Liver (tissue), 9 donors: ENCODE measurements around the gene MTF1. TPM values are rescaled to one million over a fixed set of nuclear protein-coding genes. Genes with fewer than 3 reads are reported as not detected.
A peak's percentile ranks its signal among the peaks of the same experiment; 100 is the strongest.

Experiments
- DNase-seq: peaks from one replicate; pipeline ENCODE4 v3.0.0-alpha.2; 2017; ENCODE audit warnings: low spot score
- H3K27ac ChIP-seq, 2 donors: one replicate each; pipeline ENCODE4 v1.7.0; 2013; ENCODE audit warnings: inconsistent platforms in 2 of 2, low read length in 2 of 2, control low read depth in 1 of 2, low read depth in 1 of 2, mild to moderate bottlenecking in 1 of 2
- H3K27me3 ChIP-seq, 4 donors: one replicate each; pipeline versions ENCODE4 v1.6.1 to v1.7.0; 2013; ENCODE audit warnings: low read length in 3 of 4, inconsistent platforms in 1 of 4, mild to moderate bottlenecking in 1 of 4, moderate library complexity in 1 of 4; ENCODE audit not compliant: control insufficient read depth in 4 of 4, insufficient read depth in 4 of 4
- H3K36me3 ChIP-seq, 4 donors: one replicate each; pipeline versions ENCODE4 v1.6.1 to v1.7.0; 2013; ENCODE audit warnings: low read length in 3 of 4, mild to moderate bottlenecking in 3 of 4, low read depth in 1 of 4, moderate library complexity in 1 of 4; ENCODE audit not compliant: control insufficient read depth in 4 of 4, insufficient read depth in 3 of 4
- H3K4me1 ChIP-seq, 4 donors: one replicate each; pipeline versions ENCODE4 v1.6.1 to v1.7.0; 2013; ENCODE audit warnings: low read length in 3 of 4, mild to moderate bottlenecking in 3 of 4, moderate library complexity in 1 of 4; ENCODE audit not compliant: control insufficient read depth in 4 of 4, insufficient read depth in 4 of 4
- H3K4me3 ChIP-seq, 3 donors: one replicate each; pipeline versions ENCODE4 v1.6.1 to v1.7.0; 2013; ENCODE audit warnings: low read length in 3 of 3, control low read depth in 1 of 3, low read depth in 1 of 3, mild to moderate bottlenecking in 1 of 3
- H3K9ac ChIP-seq, 2 donors: one replicate each; pipeline ENCODE4 v1.7.0; 2013; ENCODE audit warnings: low read length in 2 of 2, mild to moderate bottlenecking in 2 of 2, moderate library complexity in 2 of 2, control low read depth in 1 of 2, low read depth in 1 of 2
- H3K9me3 ChIP-seq, 4 donors: one replicate each; pipeline versions ENCODE4 v1.6.1 to v1.7.0; 2013; ENCODE audit warnings: low read length in 3 of 4; ENCODE audit not compliant: control insufficient read depth in 4 of 4
- ATF3 ChIP-seq: IDR thresholded peaks from 2 replicates; pipeline ENCODE4 v1.6.1; 2016; ENCODE audit warnings: antibody characterized with exemption
- EGR1 ChIP-seq, 2 donors: IDR thresholded peaks; 2 replicates each; pipeline ENCODE4 v1.6.1; 2016 to 2018; ENCODE audit warnings: antibody characterized with exemption in 2 of 2, low read depth in 2 of 2
- FOXA2 ChIP-seq: IDR thresholded peaks from 2 replicates; pipeline ENCODE4 v1.6.1; 2016; ENCODE audit warnings: antibody characterized with exemption
- GABPA ChIP-seq, 2 donors: IDR thresholded peaks in 1 of 2; conservative IDR thresholded peaks in 1 of 2; 2 replicates each; pipeline ENCODE4 v1.6.1; 2016; ENCODE audit warnings: antibody characterized with exemption in 2 of 2, mild to moderate bottlenecking in 1 of 2, moderate library complexity in 1 of 2
- HNF4A ChIP-seq, 2 donors: conservative IDR thresholded peaks; 2 replicates each; pipeline ENCODE4 v1.6.1; 2016; ENCODE audit warnings: antibody characterized with exemption in 2 of 2, mild to moderate bottlenecking in 2 of 2
- HNF4G ChIP-seq: IDR thresholded peaks from 2 replicates; pipeline ENCODE4 v1.6.1; 2016; ENCODE audit warnings: antibody characterized with exemption
- JUND ChIP-seq, 2 donors: IDR thresholded peaks; 2 replicates each; pipeline ENCODE4 v1.6.1; 2016; ENCODE audit warnings: antibody characterized with exemption in 2 of 2
- NR2F2 ChIP-seq: IDR thresholded peaks from 2 replicates; pipeline ENCODE4 v1.6.1; 2016; ENCODE audit warnings: antibody characterized with exemption
- RAD21 ChIP-seq, 2 donors: IDR thresholded peaks; 2 replicates each; pipeline ENCODE4 v1.6.1; 2016; ENCODE audit warnings: antibody characterized with exemption in 2 of 2, mild to moderate bottlenecking in 2 of 2
- RXRA ChIP-seq, 2 donors: IDR thresholded peaks; 2 replicates each; pipeline ENCODE4 v1.6.1; 2017 to 2018; ENCODE audit warnings: antibody characterized with exemption in 2 of 2, mild to moderate bottlenecking in 1 of 2
- TAF1 ChIP-seq: conservative IDR thresholded peaks from 2 replicates; pipeline ENCODE4 v1.6.1; 2016; ENCODE audit warnings: antibody characterized with exemption, mild to moderate bottlenecking
- WGBS: extraction: QIAGEN DNeasy Blood & Tissue Kit; methylation state at CpG from one replicate; pipeline ENCODE4 v1.1.7; 2013; 5-methylcytosine and 5-hydroxymethylcytosine counted together
- polyA plus RNA-seq, 2 donors: library from polyadenylated mRNA; stranded (reverse) in 1 of 2; unstranded in 1 of 2; fragments of 200-250 nt in 1 of 2; fragments of >200 nt in 1 of 2; fragmentation: Nextera tagmentation in 1 of 2; extraction: Ambion mirVana in 1 of 2; gene quantifications; one replicate each; pipeline versions ENCODE4 v1.2.1 to v1.2.3, GENCODE V29; 2013 to 2015
- total RNA-seq, 2 donors: library from RNA; depleted of rRNA; stranded (reverse); fragments of >200 nt; gene quantifications; one replicate each; pipeline ENCODE4 v1.2.3, GENCODE V29; 2014
- TF ChIP-seq, protein P1 (sequence below): IDR thresholded peaks from 2 replicates; pipeline ENCODE4 v1.6.1; 2016; ENCODE audit warnings: antibody characterized with exemption, mild to moderate bottlenecking
- donor health status: healthy.
- donor health status: healthy.
- donor health status: healthy.
- donor health status: healthy.
- donor health status: healthy.

The MTF1 gene
- total and polyA plus RNA-seq, 4 donors = 2.3 to 3.3 (median 3.0) TPM

GRCh38 chr1:37795340-37796125, 63.9 kb downstream of the MTF1 start:
- H3K36me3 ChIP-seq = peaks cover 0 to 16% (median 7%) of the 10 kb centered on the region in 4 donors
- DNase-seq = peak; percentile 67
- TF ChIP-seq RAD21 (IDR thresholded peaks at IDR 0.05) (no peak), GABPA (IDR thresholded peaks at IDR 0.05 in 1 of 2, conservative IDR thresholded peaks at IDR 0.05 in 1 of 2) (peak in 1 of 2 donors; percentile 33)
- TF ChIP-seq, protein P1, sequence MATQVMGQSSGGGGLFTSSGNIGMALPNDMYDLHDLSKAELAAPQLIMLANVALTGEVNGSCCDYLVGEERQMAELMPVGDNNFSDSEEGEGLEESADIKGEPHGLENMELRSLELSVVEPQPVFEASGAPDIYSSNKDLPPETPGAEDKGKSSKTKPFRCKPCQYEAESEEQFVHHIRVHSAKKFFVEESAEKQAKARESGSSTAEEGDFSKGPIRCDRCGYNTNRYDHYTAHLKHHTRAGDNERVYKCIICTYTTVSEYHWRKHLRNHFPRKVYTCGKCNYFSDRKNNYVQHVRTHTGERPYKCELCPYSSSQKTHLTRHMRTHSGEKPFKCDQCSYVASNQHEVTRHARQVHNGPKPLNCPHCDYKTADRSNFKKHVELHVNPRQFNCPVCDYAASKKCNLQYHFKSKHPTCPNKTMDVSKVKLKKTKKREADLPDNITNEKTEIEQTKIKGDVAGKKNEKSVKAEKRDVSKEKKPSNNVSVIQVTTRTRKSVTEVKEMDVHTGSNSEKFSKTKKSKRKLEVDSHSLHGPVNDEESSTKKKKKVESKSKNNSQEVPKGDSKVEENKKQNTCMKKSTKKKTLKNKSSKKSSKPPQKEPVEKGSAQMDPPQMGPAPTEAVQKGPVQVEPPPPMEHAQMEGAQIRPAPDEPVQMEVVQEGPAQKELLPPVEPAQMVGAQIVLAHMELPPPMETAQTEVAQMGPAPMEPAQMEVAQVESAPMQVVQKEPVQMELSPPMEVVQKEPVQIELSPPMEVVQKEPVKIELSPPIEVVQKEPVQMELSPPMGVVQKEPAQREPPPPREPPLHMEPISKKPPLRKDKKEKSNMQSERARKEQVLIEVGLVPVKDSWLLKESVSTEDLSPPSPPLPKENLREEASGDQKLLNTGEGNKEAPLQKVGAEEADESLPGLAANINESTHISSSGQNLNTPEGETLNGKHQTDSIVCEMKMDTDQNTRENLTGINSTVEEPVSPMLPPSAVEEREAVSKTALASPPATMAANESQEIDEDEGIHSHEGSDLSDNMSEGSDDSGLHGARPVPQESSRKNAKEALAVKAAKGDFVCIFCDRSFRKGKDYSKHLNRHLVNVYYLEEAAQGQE = peak; percentile 100
- H3K9me3 ChIP-seq = no peaks in the 10 kb centered on the region
- H3K9ac ChIP-seq = no peak overlapping the region
- 32% methylated on average over 22 of the region's 22 CpGs for WGBS
- no peak overlapping the region for H3K27ac ChIP-seq
- H3K27me3 ChIP-seq = no peaks in the 10 kb centered on the region
- H3K4me1 ChIP-seq = peaks cover 7 to 21% (median 9%) of the 10 kb centered on the region in 4 donors
- peak overlapping the region in 1 of 3 donors; percentile 5 for H3K4me3 ChIP-seq

GRCh38 chr1:37794372-37795339, 64.7 kb downstream of the MTF1 start:
- Histone ChIP-seq H3K9me3 (no peaks in the 10 kb centered on the region), H3K4me3 (peak overlapping the region in 2 of 3 donors; percentile 46 to 70), H3K27ac (no peak overlapping the region), H3K27me3 (no peaks in the 10 kb centered on the region), H3K4me1 (peaks cover 7 to 21% (median 9%) of the 10 kb centered on the region in 4 donors), H3K36me3 (peaks cover 0 to 9% (median 4%) of the 10 kb centered on the region in 4 donors), H3K9ac (no peak overlapping the region)
- TF ChIP-seq FOXA2 (no peak), EGR1 (IDR thresholded peaks at IDR 0.05; ENCODE audit: low read depth in 2 of 2) (no peak), HNF4G (no peak), HNF4A (conservative IDR thresholded peaks at IDR 0.05) (no peak), NR2F2 (no peak), GABPA (IDR thresholded peaks at IDR 0.05 in 1 of 2, conservative IDR thresholded peaks at IDR 0.05 in 1 of 2) (no peak), RXRA (IDR thresholded peaks at IDR 0.05) (no peak), ATF3 (no peak), TAF1 (no peak), JUND (IDR thresholded peaks at IDR 0.05) (no peak)
- no peak for DNase-seq
- 15% methylated on average over 59 of the region's 59 CpGs for WGBS
